Measurements from ENCODE around the gene NEDD4L.

Gene NEDD4L

GRCh38 chr18:58438958-58439300 is 394.9 kb downstream of the NEDD4L start:
- DNase-seq, result no peak

GRCh38 chr18:58443671-58444070 is 399.6 kb downstream of the NEDD4L start:
- DNase-seq, result no peak

GRCh38 chr18:58446391-58447060 is 402.5 kb downstream of the NEDD4L start:
- DNase-seq, result no peak

GRCh38 chr18:58447402-58448095 is 403.5 kb downstream of the NEDD4L start:
- DNase-seq, result no peak

- no peak for DNase-seq
Observed at GRCh38 chr18:58449464-58449863, 405.4 kb downstream of the NEDD4L start.

Measured in CD4-positive, alpha-beta T cell treated with Interleukin-4 for 4 hours (primary cell).